CD4-positive, alpha-beta T cell treated with Interferon alpha-2 for 1 hour (primary cell): ENCODE measurements around the gene ESRRG.

Experiments used
- DNase-seq, 2 donors: peaks; one replicate each; pipeline ENCODE4 v3.0.0-alpha.2; 2020 to 2022

The ESRRG gene

DNA sequence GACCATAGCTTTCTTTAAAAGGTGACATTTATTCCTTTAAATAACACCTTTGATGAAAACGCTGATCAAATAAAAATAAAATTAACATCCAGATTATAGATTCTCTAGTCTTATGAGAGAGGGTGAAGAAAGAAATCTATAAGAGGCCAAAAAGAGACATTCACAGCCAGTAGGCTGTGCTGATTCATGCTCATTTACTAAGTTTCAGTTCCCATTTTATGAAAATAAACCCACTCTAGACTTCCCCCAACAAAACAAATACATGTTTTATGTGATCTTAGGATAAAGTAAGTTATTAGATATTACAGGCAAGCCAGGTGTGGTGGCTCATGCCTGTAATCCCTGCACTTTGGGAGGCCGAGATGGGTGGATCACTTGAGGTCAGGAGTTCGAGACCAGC lies 21.1 kb downstream of the ESRRG start:
- DNase-seq: no peak

DNA sequence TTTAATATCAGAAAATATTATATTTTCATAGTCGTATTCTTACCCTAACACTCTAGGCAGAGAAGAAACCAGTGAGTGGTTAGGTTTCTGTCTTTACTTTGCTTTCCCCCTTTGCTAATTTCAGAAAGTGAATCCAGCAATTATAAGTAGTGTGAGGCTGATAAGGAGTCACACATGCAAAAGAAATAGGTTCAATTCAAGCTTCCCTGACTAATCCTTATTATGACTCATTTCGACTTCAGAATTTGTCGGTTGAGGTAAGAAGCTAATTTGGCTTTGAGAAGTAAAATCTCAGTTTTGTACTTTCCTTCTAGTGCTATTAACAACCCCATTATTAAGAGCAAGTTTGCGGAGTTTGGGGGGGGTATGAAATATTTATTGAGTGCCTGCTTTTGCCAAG lies 22.4 kb downstream of the ESRRG start:
- no peak for DNase-seq

DNA sequence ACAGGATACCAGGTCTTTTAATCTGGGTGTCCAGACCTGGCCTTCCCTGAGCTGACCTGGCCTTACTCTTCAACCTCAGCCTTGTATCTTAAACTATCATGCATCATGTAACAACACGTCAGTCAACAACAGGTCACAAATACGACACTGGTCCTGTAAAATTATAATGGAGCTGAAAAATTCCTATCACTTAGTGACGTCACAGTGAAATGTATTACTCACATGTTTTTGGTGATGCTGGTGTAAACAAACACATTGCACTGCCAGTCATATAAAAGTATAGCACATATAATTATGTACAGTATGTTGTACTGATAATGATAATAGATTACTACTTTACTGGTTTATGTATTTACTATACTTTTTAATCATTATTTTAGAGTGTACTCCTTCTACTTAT lies 31.5 kb downstream of the ESRRG start:
- DNase-seq: no peak

DNA sequence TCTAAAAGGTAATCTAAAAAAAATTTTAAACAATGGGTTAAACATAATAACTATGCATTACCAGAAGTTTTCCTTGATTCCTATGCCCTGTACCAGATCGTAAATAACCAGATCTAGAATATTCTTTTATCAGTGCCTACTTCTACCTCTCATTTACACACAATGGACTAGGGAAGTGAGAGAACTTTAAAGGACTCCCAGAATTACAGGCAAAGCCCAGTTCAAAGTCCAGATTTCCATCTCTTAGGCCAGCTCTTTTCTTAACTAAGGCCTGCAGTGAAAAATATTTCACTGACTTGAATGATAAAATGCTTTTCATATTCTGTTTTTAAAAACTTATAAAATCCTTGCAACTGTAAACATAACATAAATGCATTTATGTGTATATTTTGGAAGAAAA lies 32.6 kb downstream of the ESRRG start:
- DNase-seq: no peak

DNA sequence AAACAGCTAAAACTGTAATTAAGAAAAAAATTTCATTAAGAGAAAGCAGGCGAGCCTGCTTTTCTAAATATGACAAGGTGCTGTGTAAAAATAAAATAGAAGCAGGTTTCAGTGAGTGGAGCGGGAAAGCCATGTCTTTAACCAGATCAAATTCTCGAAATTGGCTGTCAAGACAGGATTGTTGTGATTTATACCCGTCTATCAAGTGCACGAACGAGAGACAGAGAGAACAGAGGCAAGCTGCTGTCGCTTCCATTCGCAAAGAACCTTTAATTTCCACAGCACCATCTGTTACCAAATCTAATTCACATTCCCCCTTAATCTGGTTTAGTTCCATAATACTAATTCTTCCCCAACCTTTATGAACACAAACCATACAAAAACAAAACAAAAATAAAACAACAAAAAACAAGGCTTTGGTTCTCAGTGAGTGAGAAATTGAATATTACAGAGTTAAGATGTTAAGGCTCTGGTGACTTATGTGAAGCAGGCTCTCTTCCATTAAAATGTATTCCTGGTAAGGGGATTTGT lies 35.0 kb downstream of the ESRRG start:
- no peak for DNase-seq

DNA sequence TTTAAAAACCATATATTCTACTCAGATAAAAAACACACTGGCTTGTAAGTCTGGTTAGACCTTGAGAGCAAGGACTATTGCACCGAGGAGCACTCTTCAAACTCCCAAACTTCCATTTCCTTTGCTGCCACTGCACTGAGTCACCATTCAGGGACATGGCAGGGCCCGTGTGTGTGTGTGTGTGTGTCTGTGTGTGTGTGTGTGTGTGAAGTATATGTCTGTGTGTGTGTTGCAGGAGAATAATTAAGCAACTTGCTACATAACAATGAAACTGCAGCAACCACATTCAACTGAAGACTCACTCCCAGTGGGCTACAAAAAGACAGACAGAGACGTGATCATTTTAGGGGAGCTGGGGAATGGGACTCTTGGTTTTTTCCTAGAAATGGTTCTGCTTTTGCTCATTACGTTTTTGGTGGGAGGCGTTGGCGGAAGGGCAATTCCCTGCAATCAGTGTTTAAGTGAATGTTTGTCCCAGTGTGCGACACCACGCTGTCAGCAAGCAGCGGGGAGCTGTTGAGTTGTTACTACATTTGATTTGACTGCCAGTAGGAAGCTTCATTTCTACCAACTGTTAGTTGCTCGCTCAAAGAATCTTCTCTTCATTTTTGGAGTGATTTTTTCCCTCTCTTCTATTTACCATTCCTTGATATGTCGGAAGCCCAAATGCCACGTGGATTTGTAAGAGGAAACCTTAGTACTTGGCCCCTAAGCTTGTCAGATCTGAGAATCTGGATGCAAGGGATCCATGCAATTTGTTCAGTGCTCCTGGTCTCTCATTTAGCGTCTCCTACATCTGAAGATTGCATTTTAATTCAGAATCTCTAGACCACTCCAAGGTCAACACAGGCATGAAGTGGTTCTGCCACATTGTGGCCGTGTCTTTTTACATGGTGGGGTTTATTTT lies 36.1 kb downstream of the ESRRG start:
- no peak for DNase-seq

DNA sequence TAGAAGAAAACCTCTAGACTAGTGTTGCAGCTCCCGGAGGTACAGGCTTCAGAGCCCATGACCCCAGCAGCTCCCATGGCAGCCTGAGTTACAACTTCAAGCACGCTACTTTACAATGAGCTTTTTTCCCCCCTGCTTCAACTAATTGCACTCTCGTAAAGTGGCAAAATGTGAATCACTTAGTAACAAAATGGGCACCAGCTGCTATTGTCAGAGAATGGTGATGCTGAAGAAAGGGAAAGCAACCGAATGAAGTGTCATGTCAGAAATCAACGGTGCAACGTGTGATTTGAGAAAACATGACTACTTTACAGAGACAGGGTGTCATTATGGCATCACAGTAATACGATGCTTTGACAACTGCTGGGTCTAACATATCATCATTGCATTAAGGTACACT lies 40.5 kb downstream of the ESRRG start:
- DNase-seq: no peak

DNA sequence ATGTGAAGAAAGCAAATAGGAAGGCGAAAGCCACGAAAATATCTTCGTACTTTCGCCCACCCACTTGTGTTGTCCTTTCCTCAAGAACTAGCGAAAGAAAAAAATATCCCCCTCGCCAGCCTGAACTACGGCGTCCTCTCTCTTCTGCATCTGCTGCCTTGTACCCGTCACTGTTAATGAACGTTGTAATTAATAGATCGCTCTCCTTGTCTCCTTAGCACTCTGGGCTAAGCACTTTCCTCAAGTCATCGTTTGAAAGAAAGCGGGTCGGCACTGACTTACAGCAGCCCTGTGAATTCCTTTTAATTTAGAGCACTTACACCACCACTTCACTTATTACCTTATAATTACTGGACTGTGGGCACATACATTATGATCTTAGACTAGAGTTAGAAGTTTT lies 44.1 kb downstream of the ESRRG start:
- no peak for DNase-seq

DNA sequence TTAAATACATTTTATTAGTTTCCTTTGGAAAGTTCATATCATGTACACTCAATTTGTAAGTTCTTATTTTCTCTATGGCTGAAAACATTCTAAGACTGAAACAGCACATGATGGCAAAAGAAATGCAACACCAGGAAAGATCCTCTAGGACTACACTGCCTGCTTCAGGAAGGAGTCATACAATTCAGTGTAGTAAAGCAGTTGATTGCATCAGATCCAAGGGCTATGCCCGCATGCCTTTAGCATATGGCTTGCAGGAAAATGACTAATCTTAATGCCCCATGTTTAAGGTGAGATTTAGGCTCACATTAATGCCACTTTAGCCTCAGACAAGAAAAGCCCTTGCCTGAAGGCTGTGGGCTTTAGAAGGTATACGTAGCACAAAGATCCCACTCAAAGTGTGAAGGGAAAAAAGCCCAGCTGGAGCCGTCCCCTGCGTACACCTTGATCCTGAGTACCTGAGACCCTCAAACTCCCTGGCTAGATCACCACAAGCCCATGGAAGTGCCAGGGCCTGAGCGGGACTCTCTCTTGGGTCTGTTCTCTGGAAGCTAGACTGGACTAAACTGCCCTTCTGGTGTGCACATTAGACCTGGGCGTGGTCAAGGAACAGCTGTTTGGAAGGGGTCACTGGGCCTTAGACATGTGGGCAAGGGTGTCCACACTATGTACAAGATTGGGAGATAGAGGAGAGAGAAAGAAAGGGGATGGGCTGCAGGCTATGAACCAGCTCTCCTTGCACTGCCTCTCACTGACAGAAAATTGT lies 52.9 kb downstream of the ESRRG start:
- no peak for DNase-seq

DNA sequence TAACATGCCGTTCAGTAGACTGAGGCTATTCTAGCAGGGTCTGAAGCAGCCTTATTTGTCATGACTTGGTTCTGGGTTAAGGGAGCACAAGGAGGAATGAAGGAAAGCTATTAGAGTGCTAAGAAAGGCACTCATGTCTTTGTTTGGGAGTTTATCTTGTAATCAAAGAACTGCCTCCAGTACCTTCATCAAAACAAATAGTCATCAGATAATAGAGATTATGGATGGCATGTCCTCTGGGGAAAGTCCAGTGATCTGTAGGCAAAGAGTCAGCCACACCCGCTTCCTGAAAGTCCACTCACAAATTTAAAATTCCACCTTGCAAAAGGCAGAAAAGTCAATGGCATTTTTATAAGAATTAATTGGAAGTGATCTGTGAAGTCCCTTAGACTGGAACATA lies 56.8 kb downstream of the ESRRG start:
- DNase-seq: no peak

DNA sequence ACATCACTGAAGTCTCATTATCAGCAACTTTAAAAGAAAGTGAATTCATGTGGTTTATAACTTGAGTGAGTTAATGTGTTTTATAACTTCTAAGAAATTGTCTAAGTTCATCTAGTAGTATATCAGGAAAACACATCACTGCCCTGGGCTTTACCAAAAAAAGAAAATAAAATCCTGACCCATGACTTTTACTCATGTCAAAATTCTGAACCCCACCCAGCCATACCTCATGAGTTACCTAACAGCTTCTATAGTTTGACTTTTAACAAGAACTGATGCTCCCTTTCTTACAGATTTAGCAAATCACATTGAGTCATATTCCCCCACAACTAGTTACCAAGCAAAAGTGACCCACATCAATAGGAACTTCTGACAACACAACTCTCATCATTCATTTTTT lies 57.4 kb downstream of the ESRRG start:
- DNase-seq: no peak

DNA sequence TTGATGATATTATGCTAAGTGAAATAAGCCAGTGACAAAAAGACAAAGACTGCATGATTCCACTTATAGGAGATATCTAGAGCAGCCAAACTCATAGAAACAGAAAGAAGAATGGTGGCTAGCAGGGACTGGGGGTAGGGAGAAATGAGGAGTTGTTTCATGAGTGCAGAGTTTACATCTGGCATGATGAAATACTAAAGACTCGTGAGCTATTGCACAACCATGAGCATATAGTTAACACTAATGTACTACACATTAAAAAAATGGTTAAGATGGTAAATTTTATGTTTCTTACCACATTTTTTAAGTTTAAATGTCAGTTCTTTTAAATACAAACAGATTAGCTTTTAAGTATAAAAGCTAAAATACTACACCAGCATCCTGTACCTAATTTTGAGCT lies 57.8 kb downstream of the ESRRG start:
- no peak for DNase-seq

DNA sequence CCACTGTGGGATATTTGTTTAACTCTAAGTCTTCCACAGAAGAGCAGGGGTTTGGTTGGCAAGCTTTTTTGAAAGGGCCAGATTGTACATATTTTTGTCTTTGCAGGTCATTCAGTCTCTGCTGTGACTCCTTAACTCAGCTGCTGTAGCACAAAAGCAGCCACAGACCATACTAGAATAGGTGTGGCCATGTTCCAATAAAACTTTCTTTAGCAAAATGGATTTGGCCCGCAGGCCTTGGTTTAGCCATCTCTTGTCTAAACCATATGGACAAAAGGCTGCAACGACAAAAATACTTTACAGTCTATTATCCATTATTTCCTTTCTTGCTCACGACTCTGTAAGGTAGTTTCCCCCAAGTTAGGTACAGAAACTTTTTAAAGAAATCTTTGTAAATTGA lies 60.5 kb downstream of the ESRRG start:
- DNase-seq: no peak

DNA sequence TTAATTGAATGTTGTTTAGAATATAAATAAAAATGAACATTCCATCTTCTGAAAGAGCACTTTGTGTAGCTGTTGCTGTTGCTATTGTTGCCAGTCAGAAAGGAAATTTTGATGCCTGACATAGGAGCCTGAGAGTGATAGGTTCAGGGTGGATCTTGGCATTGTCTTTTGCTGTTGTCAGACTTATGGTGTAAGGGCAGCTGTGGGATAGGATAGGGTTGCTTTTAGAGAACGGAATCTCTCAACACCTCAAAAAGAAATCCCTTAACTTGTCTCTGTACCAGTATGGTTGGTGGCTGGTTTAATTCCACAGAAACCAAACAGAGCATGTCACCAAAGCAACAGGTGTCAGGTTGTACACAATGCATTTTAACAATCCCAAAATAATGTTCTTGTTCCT lies 62.7 kb downstream of the ESRRG start:
- no peak for DNase-seq

DNA sequence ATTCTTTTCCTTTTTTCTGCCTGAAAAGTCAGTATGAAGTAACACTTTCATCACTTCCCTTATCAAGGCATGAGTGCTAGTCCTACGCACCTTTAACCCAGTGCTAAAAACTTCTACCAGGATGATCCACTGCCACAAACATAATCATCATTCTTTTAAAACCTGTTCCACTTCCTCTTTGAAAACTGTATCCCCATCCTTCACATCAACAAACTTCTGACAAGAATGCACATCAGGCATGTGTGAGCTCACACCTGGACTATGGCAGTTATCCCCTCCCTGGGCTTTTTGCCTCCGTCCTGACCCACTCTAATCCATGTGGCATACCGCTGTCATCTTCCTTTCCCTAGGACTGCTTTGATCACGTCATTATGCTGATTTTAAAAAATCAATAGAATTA lies 70.2 kb downstream of the ESRRG start:
- no peak for DNase-seq

DNA sequence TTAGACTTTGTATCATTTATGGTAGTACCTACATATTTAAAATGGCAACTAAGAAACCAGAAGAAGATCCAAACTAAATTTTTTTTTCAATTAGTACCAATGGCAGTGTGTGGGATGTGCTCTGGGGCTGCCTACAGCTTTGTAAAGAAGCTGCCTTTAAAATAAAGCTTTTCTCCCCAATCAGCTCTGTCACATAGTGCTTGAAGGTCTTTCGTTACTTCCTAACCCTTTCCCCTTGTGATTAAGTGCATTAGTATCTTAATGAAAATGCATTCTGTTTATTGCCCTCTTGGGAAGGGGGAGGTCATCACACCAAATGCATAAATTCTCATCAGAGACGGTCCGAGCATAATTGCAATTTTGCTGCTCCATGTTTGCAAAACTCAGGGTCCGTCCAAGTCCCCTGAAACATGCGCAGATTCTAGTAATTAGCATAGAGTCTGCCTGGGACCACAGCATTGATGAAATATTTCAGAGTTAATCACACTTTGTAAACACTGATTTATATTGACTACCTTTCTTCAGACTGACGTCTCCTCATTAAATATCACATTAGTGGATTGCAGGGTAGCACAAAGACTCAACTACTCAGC lies 71.3 kb downstream of the ESRRG start:
- no peak for DNase-seq

DNA sequence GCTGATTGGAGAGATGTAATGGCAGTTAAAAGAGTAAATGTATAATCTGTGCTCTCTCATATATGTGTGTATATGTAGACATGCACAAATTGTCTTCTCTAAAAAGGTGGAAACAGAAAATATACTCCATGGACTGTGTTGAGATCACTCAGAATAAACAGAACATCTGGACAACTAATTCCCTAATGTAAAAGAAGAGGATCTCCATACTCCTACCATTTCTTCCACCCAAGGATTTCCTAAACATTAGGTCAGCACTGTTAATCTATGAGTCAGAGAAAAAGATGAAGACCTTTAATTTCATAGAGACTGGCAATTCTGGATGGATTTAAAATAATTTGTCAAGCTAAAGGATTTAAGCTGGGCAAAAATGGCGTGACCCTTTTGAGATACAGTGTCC lies 80.1 kb downstream of the ESRRG start:
- no peak for DNase-seq

DNA sequence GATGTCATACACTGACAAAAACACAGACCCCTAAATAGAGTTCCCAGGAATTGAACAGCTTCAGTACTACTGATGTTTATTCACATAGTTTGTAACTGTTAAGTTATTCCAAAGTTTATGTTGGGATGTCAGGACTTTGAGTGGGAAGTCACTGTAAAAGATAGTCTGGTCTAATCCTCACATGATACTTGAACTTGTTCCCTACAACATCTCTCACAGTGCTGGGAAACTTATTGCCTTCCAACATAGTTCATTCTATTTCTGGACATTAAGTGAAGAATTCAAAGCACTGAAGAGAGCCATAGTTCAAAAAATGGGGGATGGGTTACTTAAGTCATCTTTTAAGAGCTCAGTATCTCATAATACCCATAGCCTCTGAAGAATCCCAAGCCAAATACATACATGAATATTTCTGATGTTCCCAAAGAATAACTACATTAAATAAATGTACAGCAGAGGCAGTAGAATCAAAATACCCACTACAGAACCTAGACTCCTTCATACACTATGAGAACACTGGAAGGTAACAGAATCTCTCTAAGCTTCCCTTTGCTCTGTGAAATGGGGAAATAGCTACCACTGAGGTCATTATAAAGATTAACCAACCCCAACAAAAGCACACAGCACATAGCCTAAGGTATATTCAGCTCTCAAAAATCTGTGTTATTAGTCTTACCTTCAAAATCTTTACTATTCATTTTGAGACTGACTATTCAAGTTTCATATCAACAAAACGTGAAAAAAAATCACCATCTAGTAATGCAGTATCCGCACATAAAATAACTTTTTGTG lies 81.4 kb downstream of the ESRRG start:
- no peak for DNase-seq

DNA sequence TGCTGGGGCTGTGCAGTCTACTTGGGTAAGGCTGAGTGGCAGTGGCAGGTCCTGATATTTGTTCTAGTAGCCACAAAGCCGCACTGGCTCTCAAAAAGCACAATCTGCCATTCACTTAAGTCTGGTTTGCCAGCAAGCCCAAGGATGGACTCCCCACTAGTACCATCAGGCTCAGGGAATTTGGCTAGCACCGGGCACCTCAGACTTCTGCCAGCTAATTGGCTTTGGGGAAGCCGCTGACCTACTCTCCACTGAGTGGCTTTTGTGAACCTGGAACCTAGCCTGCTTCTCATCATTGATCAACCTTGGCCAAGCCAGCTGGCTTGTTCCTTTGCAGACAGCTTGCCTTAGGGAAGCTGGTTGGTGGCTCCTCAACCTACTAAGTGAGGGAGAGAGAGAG lies 83.1 kb downstream of the ESRRG start:
- DNase-seq: no peak

DNA sequence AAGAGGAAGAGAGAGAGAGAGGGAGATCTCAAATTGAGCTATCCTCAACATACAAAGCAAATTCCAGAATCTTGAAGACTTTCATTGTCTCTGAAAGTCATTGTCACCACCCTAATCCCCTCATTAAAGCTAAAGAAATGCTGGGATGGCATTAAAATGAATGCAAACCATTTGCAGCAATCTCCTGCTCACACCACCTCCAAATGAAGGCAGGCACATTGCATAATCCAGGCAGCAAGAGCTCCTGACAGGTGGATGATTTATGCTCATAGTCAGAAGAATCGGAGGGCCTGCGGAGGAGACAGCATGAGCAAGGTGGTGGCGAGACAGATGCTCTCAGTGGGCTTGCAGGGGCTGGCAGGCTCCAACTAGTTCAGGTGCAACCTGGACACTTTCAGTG lies 90.2 kb downstream of the ESRRG start:
- no peak for DNase-seq

DNA sequence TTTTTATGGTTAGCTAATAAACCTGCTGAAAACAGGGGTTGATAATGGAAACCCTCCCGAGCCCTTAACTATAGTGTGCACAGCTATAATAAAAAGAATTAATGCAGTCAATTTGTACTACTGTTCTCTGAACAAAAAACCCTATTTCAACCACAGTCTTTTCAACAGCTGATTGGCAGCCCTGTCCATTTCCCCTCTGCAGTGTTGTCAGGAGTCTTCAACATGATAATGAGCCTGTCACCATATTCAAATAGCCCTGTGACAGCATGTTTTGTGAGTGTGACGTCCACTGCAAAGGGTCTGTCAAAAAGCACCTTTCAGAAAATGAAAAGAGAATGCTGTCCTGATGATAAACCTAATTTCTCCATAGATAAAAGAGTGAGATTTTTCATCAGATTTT lies 92.7 kb downstream of the ESRRG start:
- DNase-seq: no peak

DNA sequence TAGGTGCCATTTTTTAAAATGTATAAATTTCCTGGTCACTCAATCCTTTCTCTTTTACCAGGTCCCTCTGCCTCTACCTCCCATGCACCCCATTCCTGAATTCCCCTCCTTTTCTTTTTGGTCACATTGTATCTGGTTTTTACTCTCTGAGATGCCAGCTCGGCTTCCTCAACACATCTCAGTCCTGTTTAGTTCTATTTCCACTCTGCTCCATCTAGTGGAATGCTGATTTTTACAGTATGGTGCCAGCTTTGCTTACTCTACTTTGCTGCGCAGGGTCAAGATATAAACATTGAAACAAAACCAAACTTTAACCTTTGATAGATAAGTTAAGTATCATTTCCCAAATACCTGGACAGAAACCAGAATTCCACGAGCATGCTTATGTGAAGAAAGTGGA lies 96.0 kb downstream of the ESRRG start:
- DNase-seq: no peak
